Adrenal gland (tissue), 5 donors: Measurements from ENCODE around the gene PDXP.

Source experiments
- CTCF ChIP-seq, 6 experiments: fragments of 450-650 bp in 4 of 6; fragments of 200-600 bp in 2 of 6; sonication (generic) in 1 of 6; IDR thresholded peaks; 1 replicate in 5 of 6; 2 replicates in 1 of 6; pipeline versions ENCODE4 v1.5.1 to v1.8.0; 2016 to 2021; ENCODE audit warnings: antibody characterized with exemption in 6 of 6, mild to moderate bottlenecking in 2 of 6, moderate library complexity in 1 of 6
- POLR2A ChIP-seq, 2 donors: fragments of 450-650 bp; IDR thresholded peaks; one replicate each; pipeline ENCODE4 v1.6.1; 2017; ENCODE audit warnings: antibody characterized with exemption in 2 of 2, mild to moderate bottlenecking in 2 of 2, moderate library complexity in 1 of 2
- donor health status: DM: no; HTN: no; CAD: no.

- no peak for TF ChIP-seq CTCF (IDR thresholded peaks at IDR 0.05)
- TF ChIP-seq POLR2A (IDR thresholded peaks at IDR 0.05): no peak
These were observed 11.2 kb upstream of the PDXP start for GRCh38 chr22:37647317-37647716.
